WTC11 (cell line): Measurements from ENCODE around the gene ZC3H13. TPM values are rescaled to one million over a fixed set of nuclear protein-coding genes. Genes with fewer than 3 reads are reported as not detected.

Experiments used
- ATAC-seq: fragments of 200-7000 bp; cut with Tn5 transposase; 2 replicates; pipeline ENCODE4 v1.10.0; 2021; ENCODE audit warnings: mild to moderate bottlenecking, moderate library complexity
- CTCF ChIA-PET: fragments of 300-600 bp; sonication (Branson Sonifier 250); formaldehyde crosslinking; loops from one replicate; lab custom pipeline; 2021; ENCODE audit warnings: antibody characterized with exemption; lab: Charles Lee
- POLR2A ChIA-PET: fragments of 350-600 bp; sonication (Branson Sonifier 250); formaldehyde crosslinking; loops from one replicate; lab custom pipeline; 2021; ENCODE audit warnings: antibody characterized with exemption; lab: Charles Lee
- DNase-seq: peaks from one replicate; pipeline ENCODE4 v3.0.0; 2021; ENCODE audit warnings: low spot score
- H3K27ac Mint-ChIP-seq: 2 replicates; pipeline ENCODE4 v1.8.0; 2021; ENCODE audit warnings: mixed read lengths
- H3K27me3 Mint-ChIP-seq: 2 replicates; pipeline ENCODE4 v1.8.0; 2021; ENCODE audit warnings: low read depth, mild to moderate bottlenecking, moderate library complexity, mixed read lengths
- H3K36me3 Mint-ChIP-seq: 2 replicates; pipeline ENCODE4 v1.8.0; 2021; ENCODE audit warnings: mixed read lengths
- H3K4me1 Mint-ChIP-seq: 2 replicates; pipeline ENCODE4 v1.8.0; 2022; ENCODE audit warnings: mixed read lengths
- H3K4me3 Mint-ChIP-seq: 2 replicates; pipeline ENCODE4 v1.8.0; 2021; ENCODE audit warnings: mild to moderate bottlenecking, moderate library complexity, mixed read lengths
- H3K9me3 Mint-ChIP-seq: 2 replicates; pipeline ENCODE4 v1.8.0; 2021; ENCODE audit warnings: mixed read lengths
- ATF1 ChIP-seq: sonication (generic); formaldehyde crosslinking; IDR thresholded peaks from 2 replicates; pipeline ENCODE4 v1.8.1; 2023; ENCODE audit warnings: mild to moderate bottlenecking, moderate library complexity, missing genetic modification reagents
- ESRRA ChIP-seq: sonication (generic); formaldehyde crosslinking; IDR thresholded peaks from 2 replicates; pipeline ENCODE4 v1.8.1; 2022; ENCODE audit warnings: mild to moderate bottlenecking, missing genetic modification reagents, borderline replicate concordance
- FOXJ3 ChIP-seq: sonication (generic); formaldehyde crosslinking; IDR thresholded peaks from 2 replicates; pipeline ENCODE4 v1.9.0; 2021; ENCODE audit warnings: missing genetic modification reagents, mild to moderate bottlenecking, borderline replicate concordance
- IRF2 ChIP-seq: sonication (generic); formaldehyde crosslinking; IDR thresholded peaks from 2 replicates; pipeline ENCODE4 v1.8.0; 2022; ENCODE audit warnings: low read depth, missing genetic modification reagents, borderline replicate concordance
- PRDM15 ChIP-seq: sonication (generic); formaldehyde crosslinking; IDR thresholded peaks from 2 replicates; pipeline ENCODE4 v1.8.0; 2022; ENCODE audit warnings: missing genetic modification reagents
- PREB ChIP-seq: sonication (generic); formaldehyde crosslinking; IDR thresholded peaks from 2 replicates; pipeline ENCODE4 v1.8.1; 2022; ENCODE audit warnings: mild to moderate bottlenecking, missing genetic modification reagents, moderate library complexity, borderline replicate concordance
- SOX15 ChIP-seq: fragments of 250-450 bp; sonication (Bioruptor Pico); IDR thresholded peaks from 2 replicates; pipeline ENCODE4 v1.9.0; 2021; ENCODE audit warnings: mild to moderate bottlenecking
- SP1 ChIP-seq: sonication (generic); formaldehyde crosslinking; conservative IDR thresholded peaks from 2 replicates; pipeline ENCODE4 v1.8.1; 2022; ENCODE audit warnings: missing genetic modification reagents
- USF2 ChIP-seq: sonication (generic); formaldehyde crosslinking; IDR thresholded peaks from 2 replicates; pipeline ENCODE4 v1.8.1; 2023; ENCODE audit warnings: mild to moderate bottlenecking, missing genetic modification reagents, moderate library complexity
- ZBTB21 ChIP-seq: sonication (generic); formaldehyde crosslinking; IDR thresholded peaks from 2 replicates; pipeline ENCODE4 v1.8.1; 2023; ENCODE audit warnings: mild to moderate bottlenecking, missing genetic modification reagents, borderline replicate concordance
- ZBTB43 ChIP-seq: sonication (generic); formaldehyde crosslinking; IDR thresholded peaks from 2 replicates; pipeline ENCODE4 v1.8.1; 2023; ENCODE audit warnings: mild to moderate bottlenecking, missing genetic modification reagents
- ZNF396 ChIP-seq: fragments of 250-450 bp; sonication (Bioruptor Pico); IDR thresholded peaks from 2 replicates; pipeline ENCODE4 v1.8.0; 2021; ENCODE audit warnings: mild to moderate bottlenecking, moderate library complexity, borderline replicate concordance
- ZNF532 ChIP-seq: fragments of 250-450 bp; sonication (Bioruptor Pico); IDR thresholded peaks from 2 replicates; pipeline ENCODE4 v1.9.0; 2021; ENCODE audit warnings: mild to moderate bottlenecking, borderline replicate concordance
- total RNA-seq: library from RNA; stranded (reverse); gene quantifications from 3 replicates; pipeline ENCODE4 v1.2.3, GENCODE V29; 2021

The ZC3H13 gene
- total RNA-seq, 1 experiment from 2014 or later = 49.7 TPM

- no peak for TF ChIP-seq ZNF532 (CRISPR knock-in tag)
- TF ChIP-seq IRF2 (CRISPR knock-in tag) = no peak
Measured at GRCh38 chr13:45936621-45937020, 115.9 kb downstream of the ZC3H13 start (continued).

GRCh38 chr13:45934283-45934682 lies 118.3 kb downstream of the ZC3H13 start:
- ATAC-seq = no peak
- POLR2A ChIA-PET = no interaction called here
- no peak overlapping the region for H3K27ac Mint-ChIP-seq
- TF ChIP-seq PREB (CRISPR knock-in tag) = no peak
- TF ChIP-seq SOX15 (CRISPR knock-in tag) = no peak
- TF ChIP-seq, all 79 proteins: peak for 0
- Mint-ChIP-seq H3K4me1 (no peaks in the 10 kb centered on the region), H3K9me3 (no peaks in the 10 kb centered on the region), H3K36me3 (no peaks in the 10 kb centered on the region), H3K27me3 (no peaks in the 10 kb centered on the region), H3K4me3 (no peak overlapping the region)
- CTCF ChIA-PET = no interaction called here
- DNase-seq = no peak

- no peaks in the 10 kb centered on the region for H3K4me1 Mint-ChIP-seq
- DNase-seq = no peak
- no peaks in the 10 kb centered on the region for H3K36me3 Mint-ChIP-seq
- no peak for ATAC-seq
- no peak overlapping the region for H3K4me3 Mint-ChIP-seq
- no peak for TF ChIP-seq ZBTB21 (CRISPR knock-in tag)
- no peak for TF ChIP-seq ZNF396 (CRISPR knock-in tag)
- no peak for TF ChIP-seq USF2
- TF ChIP-seq ATF1 = no peak
- no peaks in the 10 kb centered on the region for H3K9me3 Mint-ChIP-seq
- ChIA-PET POLR2A (no interaction called here), CTCF (no interaction called here)
- no peaks in the 10 kb centered on the region for H3K27me3 Mint-ChIP-seq
- H3K27ac Mint-ChIP-seq = no peak overlapping the region
Measured at GRCh38 chr13:45933203-45933908, 119.2 kb downstream of the ZC3H13 start.

- Mint-ChIP-seq H3K4me3 (no peak overlapping the region), H3K9me3 (no peaks in the 10 kb centered on the region), H3K4me1 (no peaks in the 10 kb centered on the region), H3K27me3 (no peaks in the 10 kb centered on the region), H3K36me3 (no peaks in the 10 kb centered on the region), H3K27ac (no peak overlapping the region)
- POLR2A ChIA-PET = no interaction called here
- TF ChIP-seq ESRRA = no peak
- TF ChIP-seq FOXJ3 (CRISPR knock-in tag) = no peak
- no peak for TF ChIP-seq PRDM15 (CRISPR knock-in tag)
- no peak for TF ChIP-seq PREB (CRISPR knock-in tag)
- TF ChIP-seq SP1 (CRISPR knock-in tag) = no peak
- TF ChIP-seq ZBTB43 (CRISPR knock-in tag) = no peak
- no peak for TF ChIP-seq USF2
- DNase-seq (no peak), ATAC-seq (no peak)
- CTCF ChIA-PET = no interaction called here
Measured at GRCh38 chr13:45932676-45933075, 119.9 kb downstream of the ZC3H13 start.
